Stimulated activated CD4-positive, alpha-beta T cell treated with anti-CD3 and anti-CD28 coated beads, Interleukin-12 subunit alpha, Interleukin-12 subunit beta, amount 100 ng/mL, for 24 hours (primary cell): ENCODE measurements around the gene GAREM1.
"Not testable (repeated sequence)": the region's sequence is repeated elsewhere in the genome, so short reads cannot be mapped to it uniquely, and the experiment has no call there.

ENCODE experiments used
- DNase-seq, 2 experiments: peaks; one replicate each; pipeline ENCODE4 v3.0.0-alpha.2; 2020; ENCODE audit warnings: low read depth in 2 of 2

GAREM1 gene

GRCh38 chr18:32293107-32293506 lies 177.6 kb downstream of the GAREM1 start:
- DNase-seq, result no peak

DNA sequence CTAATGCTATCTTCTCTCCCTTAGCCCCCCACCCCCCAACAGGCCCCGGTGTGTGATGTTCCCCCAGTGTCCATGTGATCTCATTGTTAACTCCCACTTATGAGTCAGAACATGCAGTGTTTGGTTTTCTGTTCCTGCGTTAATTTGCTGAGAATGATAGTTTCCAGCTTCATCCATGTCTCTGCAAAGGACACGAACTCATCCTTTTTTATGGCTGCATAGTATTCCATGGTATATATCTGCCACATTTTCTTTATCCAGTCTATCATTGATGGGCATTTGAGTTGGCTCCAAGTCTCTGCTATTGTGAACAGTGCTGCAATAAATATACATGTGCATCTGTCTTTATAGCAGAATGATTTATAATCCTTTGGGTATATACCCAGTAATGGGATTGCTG lies 179.1 kb downstream of the GAREM1 start:
- not testable (repeated sequence) for DNase-seq

DNA sequence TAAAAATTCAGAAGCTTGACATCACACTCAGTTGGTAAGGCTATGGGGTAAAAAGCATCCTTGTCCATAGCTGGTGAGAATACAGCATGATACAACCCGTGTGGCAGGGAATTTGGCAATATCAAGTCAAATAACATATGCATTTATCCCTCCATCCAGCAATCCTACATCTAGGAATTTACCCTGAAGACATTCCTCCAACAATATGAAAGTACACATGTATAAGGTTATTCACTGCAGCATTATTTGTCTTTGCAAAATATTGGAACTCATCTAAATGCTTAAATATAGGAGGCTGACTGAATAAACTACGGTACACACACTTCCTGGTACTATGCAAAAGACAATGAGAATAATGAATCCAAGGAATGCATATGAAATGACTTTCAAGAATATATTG lies 179.9 kb downstream of the GAREM1 start:
- no peak for DNase-seq

- DNase-seq, result peak in 1 of 2 experiments; percentile 6
Measured at GRCh38 chr18:32289483-32290075, 181.1 kb downstream of the GAREM1 start.

GRCh38 chr18:32287873-32288272 lies 182.8 kb downstream of the GAREM1 start:
- DNase-seq, result no peak

DNA sequence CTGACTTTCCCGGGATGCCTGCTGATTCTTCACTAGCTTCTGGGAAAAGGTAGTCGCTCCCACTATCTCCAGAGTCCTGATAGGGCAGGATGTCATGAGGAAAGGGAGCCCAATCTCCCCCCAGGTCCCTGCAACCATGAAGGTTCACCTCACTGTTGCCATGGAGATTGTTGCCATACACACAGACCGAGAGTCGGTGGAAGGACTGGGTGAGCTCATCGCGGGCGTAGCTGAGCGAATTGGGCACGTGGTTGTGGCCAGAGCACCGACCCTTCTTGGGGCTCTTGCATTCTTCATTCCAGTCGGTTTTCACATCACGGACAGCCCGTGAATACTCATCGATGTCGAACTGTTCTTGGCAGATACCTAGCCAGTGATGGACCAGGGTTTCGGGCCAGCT lies 183.4 kb downstream of the GAREM1 start:
- DNase-seq, result no peak

DNA sequence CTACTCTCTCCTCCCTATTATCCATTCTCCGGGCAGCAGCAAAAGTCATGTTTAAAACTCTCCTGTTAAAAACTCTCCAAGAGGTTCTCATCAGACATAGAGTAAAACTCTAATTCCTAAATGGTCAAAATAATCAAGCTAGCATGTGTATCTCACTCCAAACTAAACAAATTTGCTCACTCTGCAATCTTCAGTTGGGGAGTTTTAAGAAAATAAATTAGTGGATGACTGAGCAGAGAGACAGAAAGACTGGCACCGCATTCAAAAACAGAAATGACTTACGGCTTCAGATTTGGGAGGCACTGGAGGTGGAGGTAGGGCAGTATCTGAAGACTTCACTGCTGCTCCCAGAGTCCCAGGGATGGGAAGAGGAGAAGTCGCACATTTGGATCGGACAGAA lies 183.9 kb downstream of the GAREM1 start:
- no peak for DNase-seq

DNA sequence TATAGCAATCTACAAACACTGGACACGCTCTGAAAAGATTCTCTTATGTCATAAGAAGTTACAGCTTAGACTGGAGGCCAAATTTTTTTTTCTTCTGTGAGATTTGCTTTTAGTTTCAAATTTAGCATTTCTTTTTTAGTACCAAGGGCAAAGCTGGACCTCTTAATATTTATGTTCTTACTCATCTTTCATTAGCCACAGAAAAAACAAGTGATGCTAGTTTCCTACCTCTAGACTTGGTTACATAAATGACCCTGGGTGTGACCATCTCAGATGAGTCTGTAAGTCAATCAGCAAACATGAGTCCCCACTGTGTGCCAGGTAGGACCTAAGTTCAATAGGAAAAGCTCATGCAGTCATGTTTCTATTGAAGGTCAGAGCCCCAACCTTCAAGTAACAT lies 186.4 kb downstream of the GAREM1 start:
- DNase-seq, result no peak

GRCh38 chr18:32280911-32281310 lies 189.8 kb downstream of the GAREM1 start:
- DNase-seq, result no peak

- no peak for DNase-seq
Measured at GRCh38 chr18:32280188-32280783, 190.4 kb downstream of the GAREM1 start.

GRCh38 chr18:32278177-32278799 lies 192.4 kb downstream of the GAREM1 start:
- DNase-seq, result no peak

DNA sequence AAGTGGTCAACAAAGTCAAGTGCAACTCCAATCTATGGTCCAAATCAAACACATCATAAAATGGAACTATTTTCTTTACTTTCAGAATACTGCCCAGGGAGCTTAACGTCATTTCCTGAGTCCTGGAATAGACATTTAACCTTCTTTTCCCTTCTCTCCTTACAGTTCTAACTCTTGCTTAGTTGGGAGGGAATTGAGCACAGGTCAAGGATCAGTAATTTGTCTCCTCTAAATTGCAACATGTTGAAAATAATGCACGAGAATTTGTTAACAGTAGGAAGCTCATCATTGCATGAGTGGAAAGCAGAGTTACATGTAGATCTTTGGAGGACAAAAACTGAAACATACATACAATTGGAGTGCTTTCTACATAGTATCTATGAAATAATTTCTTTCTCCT lies 193.1 kb downstream of the GAREM1 start:
- no peak for DNase-seq

GRCh38 chr18:32276906-32277305 lies 193.8 kb downstream of the GAREM1 start:
- DNase-seq, result no peak

- DNase-seq, result no peak
Measured at GRCh38 chr18:32276256-32276655, 194.4 kb downstream of the GAREM1 start.

DNA sequence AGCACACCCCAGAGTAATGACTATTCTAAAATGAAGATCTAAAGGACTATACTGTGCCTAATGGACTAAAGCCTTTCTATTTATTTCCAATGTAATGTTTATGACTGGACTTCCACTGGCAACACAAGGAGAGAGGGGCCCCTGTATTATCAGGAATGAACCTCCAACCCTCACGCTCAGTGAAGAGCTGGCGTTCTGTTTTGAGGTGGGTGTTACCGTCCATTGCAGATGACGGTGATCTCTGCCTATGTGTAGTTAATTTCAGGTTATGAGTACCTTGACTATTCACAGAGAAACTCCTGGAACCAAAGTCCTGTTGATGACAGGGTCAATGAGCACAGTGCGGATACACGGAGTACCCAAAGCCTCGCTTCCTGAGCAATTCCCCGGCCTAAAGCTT lies 195.5 kb downstream of the GAREM1 start:
- no peak for DNase-seq

DNA sequence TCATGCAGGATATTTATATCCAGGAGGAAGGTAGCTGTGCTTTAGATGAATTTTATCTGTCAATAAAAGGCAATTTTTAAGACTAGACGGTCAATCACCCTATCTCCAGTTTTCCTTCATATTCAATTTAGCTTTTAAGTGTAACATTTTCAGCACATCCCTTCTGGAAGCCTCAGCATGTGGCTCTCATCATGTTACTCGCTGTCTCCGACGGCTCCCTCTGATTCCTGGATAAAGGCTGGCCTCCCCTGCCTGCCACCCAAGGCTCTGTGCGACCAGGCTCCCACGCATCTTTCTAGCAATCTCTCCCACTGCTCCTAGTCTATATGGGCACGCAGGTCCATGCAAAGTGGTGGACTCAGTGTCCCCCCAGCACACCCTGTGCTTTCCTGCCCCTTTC lies 196.4 kb downstream of the GAREM1 start:
- DNase-seq, result no peak

GRCh38 chr18:32271672-32272208 lies 198.9 kb downstream of the GAREM1 start:
- no peak for DNase-seq

DNA sequence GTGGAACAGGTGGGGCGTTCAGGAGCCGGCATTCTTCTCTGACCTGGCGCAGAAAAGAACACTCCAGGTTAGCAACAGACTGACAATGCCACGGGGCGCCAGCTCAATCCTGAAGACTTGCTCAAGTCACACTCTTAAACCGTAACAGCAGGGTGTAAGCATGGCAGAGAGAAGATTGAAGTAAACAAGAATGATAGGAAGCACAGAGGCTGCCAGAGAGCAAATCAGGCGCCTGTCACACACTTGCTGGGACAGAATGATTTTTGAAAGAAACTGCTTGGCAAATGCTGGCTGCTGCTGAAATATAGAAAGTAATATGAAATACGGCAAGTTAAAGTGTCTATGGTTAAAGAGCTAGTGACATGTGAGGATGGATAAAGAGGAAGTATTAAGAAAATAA lies 200.3 kb downstream of the GAREM1 start:
- DNase-seq, result no peak

DNA sequence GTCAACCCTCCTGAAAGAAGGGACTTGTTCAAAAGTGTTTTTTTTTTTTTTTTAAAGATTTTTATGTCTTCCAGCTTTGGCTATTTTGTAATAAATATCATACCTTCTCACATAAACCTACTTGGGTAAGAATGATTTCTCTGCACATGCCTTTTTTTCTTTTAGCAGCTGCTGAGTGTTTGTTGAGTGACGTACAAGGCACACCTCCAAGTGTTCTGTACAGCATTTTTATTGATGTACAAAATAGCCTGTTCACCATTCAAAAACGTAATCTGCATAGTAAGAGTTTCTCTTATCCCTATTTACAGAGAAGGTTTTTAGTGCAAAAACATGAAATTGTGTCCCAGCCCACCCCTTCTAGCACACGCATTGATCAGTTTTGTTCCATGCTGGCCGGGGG lies 203.2 kb downstream of the GAREM1 start:
- no peak for DNase-seq

- DNase-seq, result no peak
Measured at GRCh38 chr18:32264401-32264800, 206.3 kb downstream of the GAREM1 start.

GRCh38 chr18:32262092-32262491 lies 208.6 kb downstream of the GAREM1 start:
- DNase-seq, result no peak

DNA sequence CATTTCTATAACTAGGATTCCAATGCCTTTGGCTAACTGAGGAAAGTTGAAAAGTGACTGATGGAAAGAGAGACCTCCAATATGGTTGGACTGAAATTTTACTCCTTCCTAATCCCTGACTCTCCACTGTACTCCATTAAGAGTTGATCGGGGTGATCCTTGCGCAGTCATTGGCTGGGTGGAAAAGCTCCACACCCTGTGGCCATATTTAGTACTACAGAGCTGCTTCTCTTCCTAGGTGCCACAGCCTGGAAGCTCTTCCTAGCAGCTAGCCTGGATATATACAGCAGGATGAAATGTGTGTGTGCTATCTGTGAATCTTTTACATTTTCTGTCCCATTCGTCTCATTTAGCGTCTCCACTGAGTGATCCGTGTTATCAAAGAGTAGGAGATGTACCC lies 209.7 kb downstream of the GAREM1 start:
- no peak for DNase-seq

GRCh38 chr18:32259553-32259952 lies 211.1 kb downstream of the GAREM1 start:
- no peak for DNase-seq
